Measurements from ENCODE around the gene TMEM147.

The TMEM147 gene, protein sequence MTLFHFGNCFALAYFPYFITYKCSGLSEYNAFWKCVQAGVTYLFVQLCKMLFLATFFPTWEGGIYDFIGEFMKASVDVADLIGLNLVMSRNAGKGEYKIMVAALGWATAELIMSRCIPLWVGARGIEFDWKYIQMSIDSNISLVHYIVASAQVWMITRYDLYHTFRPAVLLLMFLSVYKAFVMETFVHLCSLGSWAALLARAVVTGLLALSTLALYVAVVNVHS

GRCh38 chr19:35545001-35545854 is at the start of gene TMEM147:
Gene TMEM147 (plus strand): TSS chr19:35545626. CDS start chr19:35545740, 114 bp downstream.
- peak; percentile 22 for DNase-seq

DNA sequence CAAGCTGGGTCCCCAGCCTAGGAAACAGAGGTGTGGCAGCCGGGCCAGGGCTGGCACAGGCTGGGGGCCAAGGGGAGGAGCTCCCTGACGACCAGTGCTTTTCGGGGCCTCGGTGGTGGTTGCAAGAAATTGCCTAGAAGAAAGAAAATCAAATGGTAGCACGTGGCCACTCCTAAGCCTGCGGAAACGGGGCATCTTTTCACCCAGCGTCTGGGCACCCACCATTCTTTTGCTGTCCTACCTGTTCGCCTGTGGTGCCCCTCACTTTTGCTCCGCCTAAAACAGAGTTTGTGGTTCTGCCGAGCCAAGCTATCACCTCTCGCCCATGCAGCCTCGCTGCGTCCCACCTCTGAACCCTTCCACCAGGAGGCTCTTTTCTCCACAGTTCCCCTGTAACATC is 48.0 kb upstream of the TMEM147 start:
- no peak for DNase-seq

DNA sequence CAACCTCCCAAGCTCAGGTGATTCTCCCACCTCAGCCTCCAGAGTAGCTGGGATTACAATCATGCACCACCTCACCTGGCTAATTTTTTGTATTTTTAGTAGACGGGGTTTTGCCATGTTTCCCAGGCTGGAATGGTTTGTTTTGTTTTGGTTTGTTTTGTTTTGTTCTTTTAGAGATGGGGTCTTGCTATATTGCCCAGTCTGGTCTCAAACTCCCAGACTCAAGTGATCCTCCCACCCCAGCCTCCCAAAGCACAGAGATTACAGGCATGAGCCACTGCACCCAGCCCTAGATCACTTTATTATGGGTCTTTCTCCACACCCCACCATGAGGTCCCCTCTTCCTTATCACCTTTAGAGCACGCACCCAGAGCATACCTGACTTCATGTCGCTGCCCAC is 47.2 kb upstream of the TMEM147 start:
- DNase-seq: no peak

- no peak for DNase-seq
Measured at GRCh38 chr19:35498984-35499527, 46.4 kb upstream of the TMEM147 start.

GRCh38 chr19:35500611-35501010 is 44.8 kb upstream of the TMEM147 start:
- DNase-seq: no peak

GRCh38 chr19:35501684-35502083 is 43.7 kb upstream of the TMEM147 start:
- no peak for DNase-seq

GRCh38 chr19:35502751-35503150 is 42.7 kb upstream of the TMEM147 start:
- no peak for DNase-seq

DNA sequence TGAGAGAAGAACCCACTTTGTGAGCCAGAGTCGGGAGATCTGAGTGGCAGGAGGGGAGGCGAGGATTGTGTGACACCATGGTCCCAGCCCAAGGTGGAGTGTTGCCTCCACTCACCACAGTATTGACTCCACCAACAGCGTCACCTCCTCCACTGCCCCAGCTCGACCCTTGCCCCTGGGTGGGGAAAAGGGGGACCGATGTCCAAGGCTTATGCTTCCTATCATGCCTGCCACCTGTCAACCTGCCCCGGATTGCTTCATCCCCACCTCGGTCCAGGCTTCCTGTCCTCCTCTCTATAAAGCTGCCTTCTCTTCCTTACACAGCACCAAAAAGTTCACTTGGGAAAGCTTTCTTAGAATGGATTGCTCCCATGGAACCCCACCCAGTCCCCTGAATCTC is 39.4 kb upstream of the TMEM147 start:
- no peak for DNase-seq

GRCh38 chr19:35507561-35507960 is 37.9 kb upstream of the TMEM147 start:
- no peak for DNase-seq

- DNase-seq: no peak
Measured at GRCh38 chr19:35508129-35508528, 37.3 kb upstream of the TMEM147 start.

- DNase-seq: no peak
Measured at GRCh38 chr19:35509018-35509652, 36.3 kb upstream of the TMEM147 start.

GRCh38 chr19:35509861-35510625 is 35.4 kb upstream of the TMEM147 start:
- no peak for DNase-seq

- DNase-seq: no peak
Measured at GRCh38 chr19:35510626-35510964, 34.8 kb upstream of the TMEM147 start.

- no peak for DNase-seq
Measured at GRCh38 chr19:35511337-35511736, 34.1 kb upstream of the TMEM147 start.

DNA sequence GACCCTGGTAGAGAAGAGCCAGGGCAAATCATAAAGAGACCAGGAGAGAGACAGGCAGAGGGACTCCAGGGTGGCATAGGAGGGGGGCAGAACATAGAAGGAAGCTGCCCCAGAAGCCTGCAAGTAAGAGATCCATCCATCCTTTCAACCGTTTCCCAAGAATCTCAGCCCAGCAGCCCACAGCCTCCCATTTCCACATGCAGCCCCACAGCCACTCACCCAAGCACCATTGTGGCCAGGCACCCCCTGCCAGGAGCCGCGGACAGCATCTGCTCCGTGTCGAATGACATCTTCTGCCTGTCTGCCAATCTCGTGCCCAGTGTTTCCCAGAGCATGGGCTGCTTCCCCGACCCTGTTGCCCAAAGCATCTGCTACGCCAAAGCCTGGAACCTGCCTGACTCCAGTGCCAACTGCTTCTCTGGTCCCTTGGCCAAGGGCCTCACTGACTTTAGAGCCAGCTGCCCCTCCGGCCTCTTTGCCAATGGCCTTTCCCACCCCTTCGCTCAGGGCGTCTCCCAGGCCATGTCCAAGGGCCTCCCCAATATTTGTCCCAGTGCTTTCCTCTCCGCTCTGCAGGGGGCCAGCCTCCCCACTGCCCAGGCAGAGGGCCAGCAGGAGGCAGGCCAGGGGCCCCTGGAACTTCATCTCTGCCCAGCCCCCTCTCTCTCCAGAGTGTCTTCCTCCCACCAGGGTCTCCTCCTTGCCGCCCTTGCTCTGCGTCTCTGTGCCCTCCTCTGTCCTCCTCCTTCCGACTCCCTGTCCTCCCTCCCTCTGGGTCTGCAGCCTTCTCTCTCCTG is 32.4 kb upstream of the TMEM147 start:
- DNase-seq: no peak

GRCh38 chr19:35513628-35514281 is 31.7 kb upstream of the TMEM147 start, which contains the start of gene DMKN:
Gene DMKN (minus strand): TSS chr19:35513649. CDS start chr19:35513475, 174 bp downstream.
- DNase-seq: no peak

GRCh38 chr19:35514282-35514809 is 31.1 kb upstream of the TMEM147 start:
- DNase-seq: no peak

- DNase-seq: no peak
Measured at GRCh38 chr19:35516310-35516709, 29.1 kb upstream of the TMEM147 start.

DNA sequence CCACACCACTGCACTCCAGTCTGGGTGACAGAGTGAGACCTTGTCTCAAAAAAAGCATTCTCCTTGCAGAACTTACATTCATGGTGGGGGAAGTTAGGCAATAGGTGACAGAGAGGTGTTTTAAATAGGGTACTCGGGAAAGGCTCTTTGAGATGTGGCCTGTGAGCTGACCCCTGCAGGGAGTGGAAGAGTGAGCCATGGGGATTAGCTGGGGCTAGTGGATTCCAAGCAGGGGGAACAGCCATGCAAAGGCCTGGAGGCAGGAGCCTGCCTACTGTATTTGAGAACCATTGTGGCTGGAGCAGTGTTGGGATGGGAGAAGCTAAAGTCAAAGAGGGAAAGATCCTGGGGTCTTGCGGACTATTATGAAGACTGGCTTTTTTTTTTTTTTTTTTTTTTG is 28.1 kb upstream of the TMEM147 start:
- DNase-seq: no peak

GRCh38 chr19:35518313-35518712 is 27.1 kb upstream of the TMEM147 start:
- no peak for DNase-seq

- no peak for DNase-seq
Measured at GRCh38 chr19:35519291-35519690, 26.1 kb upstream of the TMEM147 start.

Data from NCI-H1436 treated with DMSO at 0.1 percent for 48 hours (cell line).